Nephron progenitor cell (in vitro differentiated cells): ENCODE results near the gene NTMT1.
A peak's percentile ranks its signal among the peaks of the same experiment; 100 is the strongest.
"Not testable (repeated sequence)": the region's sequence is repeated elsewhere in the genome, so short reads cannot be mapped to it uniquely, and the experiment has no call there.

Experiments
- DNase-seq: peaks from one replicate; pipeline ENCODE4 v3.0.0; 2021
- H3K27ac Mint-ChIP-seq: 2 replicates; pipeline ENCODE4 v1.8.0; 2021; ENCODE audit warnings: mild to moderate bottlenecking, moderate library complexity, mixed read lengths
- H3K27me3 Mint-ChIP-seq: 2 replicates; pipeline ENCODE4 v1.8.0; 2021; ENCODE audit warnings: mild to moderate bottlenecking, low read depth, mixed read lengths; ENCODE audit not compliant: poor library complexity
- H3K36me3 Mint-ChIP-seq: 2 replicates; pipeline ENCODE4 v1.8.0; 2021; ENCODE audit warnings: low read depth, mixed read lengths
- H3K4me1 Mint-ChIP-seq: 2 replicates; pipeline ENCODE4 v1.8.0; 2021; ENCODE audit warnings: mixed read lengths
- H3K4me3 Mint-ChIP-seq: 2 replicates; pipeline ENCODE4 v1.8.0; 2021; ENCODE audit warnings: mild to moderate bottlenecking, moderate library complexity, mixed read lengths
- H3K9me3 Mint-ChIP-seq: 2 replicates; pipeline ENCODE4 v1.8.0; 2021; ENCODE audit warnings: mild to moderate bottlenecking, moderate library complexity, mixed read lengths
- CTCF ChIP-seq: fragments of 200-600 bp; sonication (generic); IDR thresholded peaks from 2 replicates; pipeline ENCODE4 v1.5.0; 2021; ENCODE audit warnings: antibody characterized with exemption

NTMT1 gene

GRCh38 chr9:129655696-129656095, 29.7 kb downstream of the NTMT1 start:
- H3K4me1 Mint-ChIP-seq = peaks cover 54% of the 10 kb centered on the region
- no peaks in the 10 kb centered on the region for H3K36me3 Mint-ChIP-seq
- peaks cover 4% of the 10 kb centered on the region for H3K9me3 Mint-ChIP-seq
- no peak overlapping the region for H3K4me3 Mint-ChIP-seq
- peaks cover 16% of the 10 kb centered on the region for H3K27me3 Mint-ChIP-seq
- DNase-seq = no peak
- no peak for TF ChIP-seq CTCF
- no peak overlapping the region for H3K27ac Mint-ChIP-seq

- H3K9me3 Mint-ChIP-seq = peaks cover 12% of the 10 kb centered on the region
- no peak for TF ChIP-seq CTCF
- peaks cover 22% of the 10 kb centered on the region for H3K27me3 Mint-ChIP-seq
- no peak overlapping the region for H3K4me3 Mint-ChIP-seq
- no peak overlapping the region for H3K27ac Mint-ChIP-seq
- H3K36me3 Mint-ChIP-seq = no peaks in the 10 kb centered on the region
- peaks cover 44% of the 10 kb centered on the region for H3K4me1 Mint-ChIP-seq
- no peak for DNase-seq
Measured at GRCh38 chr9:129656795-129657390, 30.9 kb downstream of the NTMT1 start.

- peaks cover 50% of the 10 kb centered on the region for H3K27me3 Mint-ChIP-seq
- no peaks in the 10 kb centered on the region for H3K36me3 Mint-ChIP-seq
- peaks cover 12% of the 10 kb centered on the region for H3K9me3 Mint-ChIP-seq
- no peak for DNase-seq
- no peak overlapping the region for H3K4me3 Mint-ChIP-seq
- H3K27ac Mint-ChIP-seq = no peak overlapping the region
- peaks cover 16% of the 10 kb centered on the region for H3K4me1 Mint-ChIP-seq
- no peak for TF ChIP-seq CTCF
Measured at GRCh38 chr9:129661029-129661428, 35.1 kb downstream of the NTMT1 start.

GRCh38 chr9:129662239-129662638, 36.3 kb downstream of the NTMT1 start:
- not testable (repeated sequence) for H3K27ac Mint-ChIP-seq, H3K4me3 Mint-ChIP-seq, H3K36me3 Mint-ChIP-seq, DNase-seq
- peaks cover 43% of the 10 kb centered on the region for H3K27me3 Mint-ChIP-seq
- H3K9me3 Mint-ChIP-seq = peaks cover 12% of the 10 kb centered on the region
- peaks cover 12% of the 10 kb centered on the region for H3K4me1 Mint-ChIP-seq

- no peak for TF ChIP-seq CTCF
- peak; percentile 67 for DNase-seq
- Mint-ChIP-seq H3K36me3 (peaks cover 3% of the 10 kb centered on the region), H3K27ac (no peak overlapping the region), H3K4me1 (peaks cover 29% of the 10 kb centered on the region), H3K27me3 (peaks cover 44% of the 10 kb centered on the region), H3K9me3 (peaks cover 8% of the 10 kb centered on the region), H3K4me3 (peak overlapping the region; percentile 84)
Measured at GRCh38 chr9:129664746-129665388, 38.9 kb downstream of the NTMT1 start.

- Mint-ChIP-seq H3K27ac (no peak within 1 kb of the TSS), H3K4me3 (peak within 1 kb of the TSS; percentile 84), H3K9me3 (peaks cover 8% of the 10 kb centered on the region), H3K36me3 (peaks cover 6% of the 10 kb centered on the region), H3K4me1 (peaks cover 33% of the 10 kb centered on the region), H3K27me3 (peaks cover 39% of the 10 kb centered on the region)
- no peak for TF ChIP-seq CTCF
- peak; percentile 76 for DNase-seq
Measured at GRCh38 chr9:129665389-129665775, 39.4 kb downstream of the NTMT1 start, which contains the start of gene PRRX2. Gene PRRX2 (plus strand): TSS chr9:129665647. CDS start chr9:129665868, 221 bp downstream.
